SIG-M5 treated with dmso at 0.1 percent for 504 hours (cell line): ENCODE data around the gene RAPGEF1.

Experiments used
- DNase-seq: peaks from one replicate; lab custom pipeline; 2025; ENCODE audit not compliant: unreplicated experiment; lab: John Stamatoyannopoulos, UW

Gene RAPGEF1

GRCh38 chr9:131591845-131592208 lies 148.0 kb downstream of the RAPGEF1 start:
- no peak for DNase-seq

- DNase-seq: peak; percentile 55
Measured at GRCh38 chr9:131590907-131591844, 148.7 kb downstream of the RAPGEF1 start.

GRCh38 chr9:131590449-131590848 lies 149.4 kb downstream of the RAPGEF1 start:
- DNase-seq: no peak

GRCh38 chr9:131589993-131590392 lies 149.9 kb downstream of the RAPGEF1 start:
- no peak for DNase-seq

- DNase-seq: no peak
Measured at GRCh38 chr9:131589124-131589711, 150.7 kb downstream of the RAPGEF1 start.

- DNase-seq: no peak
Measured at GRCh38 chr9:131588396-131588795, 151.5 kb downstream of the RAPGEF1 start.

- DNase-seq: no peak
Measured at GRCh38 chr9:131587906-131588305, 152.0 kb downstream of the RAPGEF1 start.

- no peak for DNase-seq
Measured at GRCh38 chr9:131587331-131587730, 152.5 kb downstream of the RAPGEF1 start.

GRCh38 chr9:131585375-131585774 lies 154.5 kb downstream of the RAPGEF1 start:
- DNase-seq: peak; percentile 81

- no peak for DNase-seq
Measured at GRCh38 chr9:131584858-131585257, 155.0 kb downstream of the RAPGEF1 start.

- DNase-seq: no peak
Measured at GRCh38 chr9:131583836-131584555, 155.9 kb downstream of the RAPGEF1 start.

GRCh38 chr9:131583337-131583645 lies 156.6 kb downstream of the RAPGEF1 start:
- no peak for DNase-seq

GRCh38 chr9:131582466-131583336 lies 157.2 kb downstream of the RAPGEF1 start:
- no peak for DNase-seq

- DNase-seq: no peak
Measured at GRCh38 chr9:131582056-131582455, 157.8 kb downstream of the RAPGEF1 start.

GRCh38 chr9:131580358-131580757 lies 159.5 kb downstream of the RAPGEF1 start:
- DNase-seq: no peak

GRCh38 chr9:131579789-131580211 lies 160.1 kb downstream of the RAPGEF1 start:
- no peak for DNase-seq

GRCh38 chr9:131578731-131579504 lies 161.0 kb downstream of the RAPGEF1 start:
- DNase-seq: no peak

- DNase-seq: no peak
Measured at GRCh38 chr9:131578021-131578420, 161.9 kb downstream of the RAPGEF1 start.

GRCh38 chr9:131577005-131578000 lies 162.6 kb downstream of the RAPGEF1 start:
- no peak for DNase-seq
